ENCODE results near the gene PINLYP.

- no peak for TF ChIP-seq POLR2A (IDR thresholded peaks at IDR 0.05; ENCODE audit: low read depth)
- TF ChIP-seq CTCF (IDR thresholded peaks at IDR 0.05): no peak
- no peak for TF ChIP-seq POLR2AphosphoS5 (IDR thresholded peaks at IDR 0.05)
- TF ChIP-seq EP300 (IDR thresholded peaks at IDR 0.05): no peak
These were observed 29.0 kb upstream of the PINLYP start for GRCh38 chr19:43546581-43546980.

Data from esophagus muscularis mucosa (tissue), 4 donors.